ENCODE measurements around the gene PCDH7.

Gene PCDH7

GRCh38 chr4:30720021-30720660 is at the start of gene PCDH7:
Gene PCDH7, plus strand, starts transcription at chr4:30720369. Its CDS starts 1,054 bp downstream, at chr4:30721423.
- no peak for DNase-seq

DNA sequence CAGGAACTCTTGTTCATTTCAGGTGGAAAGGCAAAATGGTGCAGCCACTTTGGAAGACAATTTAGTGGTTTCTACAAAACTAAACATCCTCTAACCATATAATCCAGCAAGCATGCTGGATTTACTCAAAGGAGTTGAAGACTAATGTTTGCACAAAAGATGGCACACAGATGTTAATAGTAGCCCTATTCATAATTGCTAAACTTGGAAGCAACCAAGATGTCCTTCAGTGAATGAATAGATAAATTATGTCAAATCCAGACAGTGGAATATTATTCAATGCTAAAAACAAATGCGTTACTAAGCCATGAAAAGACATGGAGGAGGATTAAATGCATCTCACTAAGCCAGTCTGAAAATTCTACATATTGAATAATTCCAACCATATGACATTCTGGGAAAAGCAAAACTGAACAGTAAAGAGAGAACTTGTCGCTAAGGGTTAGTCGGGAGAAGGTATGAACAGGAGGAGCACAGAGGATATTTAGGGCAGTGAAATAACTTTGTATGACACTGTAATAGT is 48.2 kb upstream of the PCDH7 start:
- no peak for DNase-seq

DNA sequence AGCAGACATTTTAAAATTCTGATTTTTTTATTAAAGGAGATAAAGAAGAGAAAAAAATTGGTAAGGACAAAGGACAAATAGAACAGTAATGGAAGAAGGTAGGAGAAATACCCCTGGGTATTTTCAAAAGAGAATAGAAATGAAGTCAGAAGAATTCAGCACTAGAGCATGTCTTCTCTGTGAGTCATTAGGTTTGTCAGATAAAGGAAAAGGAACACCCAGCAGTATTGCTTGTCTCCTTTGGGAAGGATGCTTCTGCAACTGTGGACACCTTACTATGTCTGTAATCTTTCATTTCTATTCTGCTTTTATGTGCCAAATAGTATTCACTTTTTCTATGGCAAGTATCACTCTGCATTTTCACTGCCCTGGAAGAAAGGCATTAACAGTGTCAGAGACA is 24.0 kb upstream of the PCDH7 start:
- no peak for DNase-seq

DNA sequence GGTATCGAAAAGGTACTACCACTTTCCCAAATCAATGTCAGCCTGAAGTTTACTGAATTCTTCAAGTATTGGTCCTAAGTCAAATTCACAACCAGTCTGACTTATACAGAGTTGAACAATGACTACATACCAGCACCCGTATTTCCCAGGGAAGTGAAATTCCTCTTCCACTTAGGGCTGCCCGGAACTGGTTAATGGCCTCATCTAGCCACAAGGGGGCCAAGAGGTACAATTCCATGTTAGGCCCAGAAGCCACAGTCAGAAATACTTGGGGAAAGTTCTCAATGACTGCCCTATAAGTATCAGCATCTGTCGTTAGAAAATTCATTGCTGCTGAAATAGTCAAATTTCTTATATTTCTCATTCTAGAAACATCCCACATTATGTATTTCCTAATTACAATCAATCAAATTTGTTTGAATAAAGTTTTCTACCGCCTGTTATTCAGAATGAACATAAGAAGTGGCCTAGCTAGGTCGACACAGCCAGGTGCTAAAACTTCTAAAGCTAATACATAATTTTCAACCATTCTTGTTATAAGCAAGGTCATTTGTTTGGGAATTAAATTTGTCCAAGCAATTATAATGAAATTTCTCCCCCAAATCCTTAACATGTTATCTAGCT is 5.6 kb upstream of the PCDH7 start:
- DNase-seq: no peak

- DNase-seq: no peak
Measured at GRCh38 chr4:30716158-30716557, 4.0 kb upstream of the PCDH7 start.

- no peak for DNase-seq
Measured at GRCh38 chr4:30716681-30717207, 3.4 kb upstream of the PCDH7 start.

DNA sequence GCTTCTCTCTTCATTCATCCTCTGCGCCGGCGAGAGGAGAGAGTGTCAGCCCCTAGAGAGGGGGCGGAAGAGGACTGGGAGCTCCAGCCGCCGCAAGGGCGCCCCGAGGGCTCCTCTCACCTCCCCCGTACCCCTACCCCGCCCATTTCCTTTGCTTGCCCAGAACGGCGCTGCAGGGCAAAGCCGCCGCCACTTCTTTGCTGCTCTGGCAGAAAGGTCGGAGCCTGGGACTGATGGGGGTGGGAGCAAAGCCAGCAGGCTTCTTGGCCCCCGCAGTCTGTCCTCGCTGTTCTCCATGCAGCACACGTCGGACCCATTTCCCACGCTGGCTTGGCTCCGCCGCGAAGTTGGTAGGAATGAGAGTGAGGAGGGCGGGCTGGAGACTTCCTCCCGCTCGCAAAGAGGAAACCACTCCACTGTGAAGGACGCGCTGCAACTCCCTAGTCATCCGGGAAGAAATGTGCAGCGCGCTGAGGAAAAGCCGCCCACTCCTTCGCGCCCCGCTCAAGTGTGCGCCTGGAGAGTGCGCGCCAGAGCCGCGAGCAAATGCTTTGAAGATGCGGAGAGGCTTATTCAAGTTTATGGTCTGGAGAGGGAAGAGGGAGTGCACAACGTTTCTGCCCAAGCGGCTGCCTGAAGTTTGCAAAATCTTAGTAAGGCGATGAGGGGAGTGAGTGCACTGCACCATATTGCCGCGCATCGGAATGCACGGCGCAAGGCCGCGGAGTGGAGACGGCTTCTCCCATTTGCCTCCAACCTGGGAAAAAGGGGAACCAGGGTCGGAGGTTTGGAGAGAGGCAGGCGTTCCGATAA is 2.8 kb upstream of the PCDH7 start:
- DNase-seq: no peak

DNA sequence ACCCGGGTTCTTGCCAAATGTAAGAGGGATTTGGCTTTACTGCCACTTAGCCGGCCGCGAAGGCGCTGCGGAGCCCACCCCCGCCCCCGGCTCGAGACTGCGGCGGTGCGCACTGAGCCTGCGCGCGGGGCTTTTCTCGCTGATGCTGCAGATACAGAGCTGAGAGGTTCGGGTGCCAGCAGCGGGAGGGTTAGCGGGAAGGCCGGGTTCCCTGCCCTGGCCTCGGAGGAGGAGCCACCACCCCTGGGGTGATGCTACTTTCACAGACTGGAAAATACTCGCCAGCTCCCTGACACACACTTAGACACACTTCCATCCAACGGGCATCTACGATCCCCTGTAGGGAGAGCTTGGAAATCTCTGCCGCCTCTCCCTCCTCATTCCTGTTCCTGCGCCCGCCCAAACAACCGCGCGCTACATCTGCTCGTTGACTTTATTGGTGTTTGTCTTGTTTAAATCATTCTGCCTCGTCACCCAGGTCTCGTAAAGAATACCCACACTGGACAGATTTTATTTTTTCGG is 2.1 kb upstream of the PCDH7 start:
- no peak for DNase-seq

GRCh38 chr4:30718641-30719453 is 1.3 kb upstream of the PCDH7 start:
- no peak for DNase-seq

DNA sequence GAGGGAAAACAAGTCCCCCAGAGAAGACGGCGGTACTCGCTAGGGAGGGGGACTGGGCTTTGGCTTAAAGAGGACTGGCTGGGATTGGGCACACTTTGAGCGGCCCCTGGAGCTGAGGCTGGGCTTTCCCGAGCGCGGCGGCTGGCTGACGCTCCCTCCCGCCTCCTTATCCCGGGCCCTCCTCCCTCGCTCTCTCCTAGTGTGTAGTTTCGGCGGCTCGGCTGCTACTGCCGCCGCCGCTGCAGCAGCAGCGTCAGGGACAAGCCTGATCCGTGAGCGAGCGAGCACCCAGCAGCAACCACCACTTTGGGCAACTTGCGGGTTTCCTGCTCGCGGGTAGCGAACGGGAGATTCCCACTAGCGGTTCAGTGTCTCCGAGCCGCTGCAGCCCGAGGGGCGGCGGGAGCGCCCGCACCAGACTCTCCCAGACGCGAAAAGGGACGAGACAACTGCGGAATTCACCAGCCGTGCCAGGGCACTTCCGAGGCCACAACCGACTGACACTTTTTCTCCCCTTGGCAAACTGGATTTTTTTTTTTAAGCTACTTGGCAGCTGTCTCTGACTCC is 632 bp upstream of the PCDH7 start:
- DNase-seq: no peak

DNA sequence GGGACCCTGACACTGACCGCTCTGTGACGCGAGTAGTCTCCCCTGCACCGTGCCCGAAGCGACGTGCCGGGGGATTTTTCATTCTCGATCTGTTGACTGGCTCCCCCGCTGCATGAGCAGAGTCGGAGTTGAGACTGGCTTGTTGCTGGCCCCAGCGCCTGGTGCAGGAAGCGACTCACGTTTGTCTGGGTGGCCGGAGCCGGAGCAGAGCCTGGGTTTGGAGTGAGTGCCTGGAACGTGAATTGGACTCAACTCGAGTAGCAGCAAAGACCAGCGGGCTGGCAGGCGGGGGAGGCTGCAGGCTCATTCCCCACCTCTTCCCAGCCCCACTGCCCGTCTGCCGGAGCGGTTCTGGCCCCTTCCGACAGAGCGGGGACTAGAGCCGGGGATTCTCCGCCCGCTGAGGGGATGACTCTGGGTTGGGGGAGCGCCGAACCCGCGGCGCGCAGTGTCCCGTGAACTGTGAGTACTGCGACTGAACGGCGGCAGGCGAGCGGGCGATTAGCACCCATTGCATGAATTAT is 554 bp downstream of the PCDH7 start:
- DNase-seq: no peak

DNA sequence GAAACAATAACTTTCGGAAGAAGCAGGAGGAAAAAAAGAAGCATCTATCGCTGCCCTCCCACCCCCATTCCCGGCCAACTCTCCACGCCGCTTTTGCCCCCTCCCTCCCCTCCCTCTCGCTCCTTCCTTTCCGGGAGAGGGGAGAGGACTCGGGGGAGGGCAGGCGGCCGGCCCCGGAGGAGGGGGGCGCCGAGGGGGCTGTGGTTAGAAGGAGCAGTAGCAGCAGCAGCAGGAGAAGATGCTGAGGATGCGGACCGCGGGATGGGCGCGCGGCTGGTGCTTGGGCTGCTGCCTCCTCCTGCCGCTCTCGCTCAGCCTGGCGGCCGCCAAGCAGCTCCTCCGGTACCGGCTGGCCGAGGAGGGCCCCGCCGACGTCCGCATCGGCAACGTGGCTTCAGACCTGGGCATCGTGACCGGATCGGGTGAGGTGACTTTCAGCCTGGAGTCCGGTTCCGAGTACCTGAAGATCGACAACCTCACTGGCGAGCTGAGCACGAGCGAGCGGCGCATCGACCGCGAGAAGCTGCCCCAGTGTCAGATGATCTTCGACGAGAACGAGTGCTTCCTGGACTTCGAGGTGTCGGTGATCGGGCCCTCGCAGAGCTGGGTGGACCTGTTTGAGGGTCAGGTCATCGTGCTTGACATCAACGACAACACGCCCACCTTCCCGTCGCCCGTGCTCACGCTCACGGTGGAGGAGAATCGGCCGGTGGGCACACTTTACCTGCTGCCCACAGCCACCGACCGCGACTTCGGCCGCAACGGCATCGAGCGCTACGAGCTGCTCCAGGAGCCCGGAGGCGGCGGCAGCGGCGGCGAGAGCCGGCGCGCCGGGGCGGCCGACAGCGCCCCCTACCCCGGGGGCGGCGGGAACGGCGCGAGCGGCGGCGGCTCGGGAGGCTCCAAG is 1.3 kb downstream of the PCDH7 start:
- DNase-seq: no peak

DNA sequence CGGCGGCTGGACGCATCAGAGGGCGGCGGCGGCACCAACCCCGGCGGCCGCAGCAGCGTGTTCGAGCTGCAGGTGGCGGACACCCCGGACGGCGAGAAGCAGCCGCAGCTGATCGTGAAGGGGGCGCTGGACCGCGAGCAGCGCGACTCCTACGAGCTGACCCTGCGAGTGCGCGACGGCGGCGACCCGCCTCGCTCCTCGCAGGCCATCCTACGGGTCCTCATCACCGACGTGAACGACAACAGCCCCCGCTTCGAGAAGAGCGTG is 1.9 kb downstream of the PCDH7 start:
- no peak for DNase-seq

GRCh38 chr4:30722359-30723200 is 2.4 kb downstream of the PCDH7 start:
- no peak for DNase-seq

- no peak for DNase-seq
Measured at GRCh38 chr4:30723201-30723955, 3.2 kb downstream of the PCDH7 start.

DNA sequence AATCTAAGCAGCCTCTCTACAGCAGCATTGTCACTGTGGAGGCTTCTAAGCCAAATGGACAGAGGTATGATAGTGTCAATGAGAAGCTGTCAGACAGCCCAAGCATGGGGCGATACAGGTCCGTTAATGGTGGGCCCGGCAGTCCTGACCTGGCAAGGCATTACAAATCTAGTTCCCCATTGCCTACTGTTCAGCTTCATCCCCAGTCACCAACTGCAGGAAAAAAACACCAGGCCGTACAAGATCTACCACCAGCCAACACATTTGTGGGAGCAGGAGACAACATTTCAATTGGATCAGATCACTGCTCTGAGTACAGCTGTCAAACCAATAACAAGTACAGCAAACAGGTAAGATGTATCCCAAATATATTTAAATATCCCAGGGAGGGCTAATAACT is 4.1 kb downstream of the PCDH7 start:
- DNase-seq: no peak

DNA sequence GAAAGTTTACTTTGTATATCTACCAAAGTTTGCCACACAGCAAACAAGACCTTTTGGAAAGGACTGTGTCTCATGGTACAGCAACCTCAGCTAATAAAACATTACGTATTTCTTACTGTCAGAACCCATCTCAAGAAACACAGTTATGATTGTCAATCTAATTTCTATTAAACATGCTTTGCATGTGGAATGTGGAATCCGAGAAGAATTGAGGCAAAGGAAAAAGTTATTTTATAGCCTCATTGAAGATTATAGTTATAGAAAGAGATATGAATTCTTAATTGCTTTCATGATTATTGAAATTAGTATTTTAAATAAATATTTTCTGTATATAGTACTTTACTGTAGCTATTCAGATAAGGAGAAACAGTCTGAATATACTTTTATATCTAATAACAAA is 5.4 kb downstream of the PCDH7 start:
- no peak for DNase-seq

DNA sequence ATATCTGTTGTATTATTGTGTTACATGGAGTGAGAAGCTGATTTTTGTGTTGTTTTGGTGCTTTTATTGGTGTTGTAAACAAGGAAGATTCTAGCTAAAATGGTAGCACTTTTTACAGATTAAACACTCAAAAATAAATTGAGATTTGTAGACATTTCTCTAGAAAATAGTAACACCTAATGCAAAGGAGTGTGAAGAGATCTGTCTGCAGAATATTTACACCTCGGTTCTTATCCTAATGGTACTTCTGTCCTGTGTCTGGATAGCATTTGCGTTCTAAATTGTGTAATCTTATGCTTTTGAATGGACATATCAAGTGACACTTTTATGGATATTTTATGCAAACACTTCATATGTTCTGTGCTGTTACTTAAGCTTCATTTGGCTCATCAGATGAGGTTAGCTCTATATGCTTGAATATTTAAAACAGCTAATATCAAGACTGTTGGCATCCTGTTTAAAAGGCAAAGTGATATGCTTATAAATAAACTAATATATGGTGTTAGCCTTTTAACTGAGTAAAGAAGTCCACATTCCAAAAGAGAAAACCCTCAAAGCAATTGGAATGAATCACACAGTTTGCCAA is 6.0 kb downstream of the PCDH7 start:
- no peak for DNase-seq

DNA sequence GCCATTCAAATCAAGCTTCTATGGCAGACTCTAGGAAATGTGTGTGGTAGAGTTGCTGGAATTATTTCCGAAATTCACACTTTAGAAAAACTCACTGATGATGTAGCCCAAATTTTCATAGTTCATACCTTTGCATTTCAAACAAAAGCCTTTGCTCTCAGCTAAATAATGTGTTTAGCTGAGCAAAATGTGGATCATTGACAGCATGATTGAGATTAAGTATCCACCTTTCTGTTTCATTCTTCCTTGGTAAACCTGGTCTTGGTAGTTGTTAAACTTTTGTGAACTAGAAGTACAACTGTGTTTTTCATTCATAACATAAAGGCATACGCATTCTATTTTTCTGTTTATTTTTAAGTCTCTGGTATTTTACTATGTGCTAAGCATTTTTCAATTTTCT is 7.2 kb downstream of the PCDH7 start:
- no peak for DNase-seq
